ENCODE data around the gene ARHGAP19.
A peak's percentile ranks its signal among the peaks of the same experiment; 100 is the strongest.

ARHGAP19 gene

DNA sequence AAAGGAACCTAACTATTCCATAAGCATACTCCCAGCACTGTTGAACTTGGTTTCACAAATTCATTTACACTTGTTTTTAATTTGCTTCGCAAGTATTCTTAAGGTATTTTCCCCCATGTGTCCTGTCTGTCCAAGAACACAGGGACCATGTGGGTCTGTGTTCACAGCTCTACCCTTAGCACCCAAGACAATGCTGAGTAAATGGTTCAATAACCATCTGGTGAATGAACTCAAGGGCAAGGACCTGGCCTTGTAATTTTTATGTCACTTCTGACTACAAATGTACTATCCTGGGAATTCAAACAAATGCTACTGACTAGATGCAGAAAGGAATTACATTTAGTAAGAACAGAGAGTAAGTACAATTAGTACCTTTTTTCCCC, 63.7 kb downstream of the ARHGAP19 start:
- no peak for DNase-seq (ENCODE audit: low spot score)

DNA sequence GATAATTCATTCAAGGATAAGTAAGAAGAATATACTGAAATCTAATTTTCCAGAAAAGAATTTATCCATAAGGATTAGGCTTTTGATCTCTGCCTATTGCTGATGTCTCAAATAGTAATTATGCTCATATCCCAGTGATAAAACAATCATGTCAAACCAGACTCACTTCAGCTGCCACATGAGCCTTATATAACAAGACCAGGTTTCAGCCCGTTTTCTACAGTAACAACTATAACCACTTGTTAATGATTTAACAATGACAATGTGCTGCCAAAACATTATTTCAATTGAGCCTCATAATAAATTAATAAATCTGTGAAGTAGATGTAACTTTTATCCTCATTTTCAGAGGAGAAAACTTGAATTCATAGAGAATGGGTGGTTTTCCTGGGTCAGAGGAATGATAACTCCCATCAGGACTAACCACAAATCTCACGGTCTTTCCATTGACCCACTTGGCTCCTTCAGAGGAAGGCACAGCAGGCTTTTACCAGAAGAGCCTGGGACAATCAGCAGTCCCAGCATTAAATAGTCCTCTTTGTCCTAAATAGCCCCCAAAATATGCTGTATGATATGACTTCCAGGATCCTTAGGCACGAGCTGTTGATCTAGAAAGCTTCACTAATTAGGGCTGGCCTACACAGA, 64.2 kb downstream of the ARHGAP19 start:
- no peak for DNase-seq (ENCODE audit: low spot score)

DNA sequence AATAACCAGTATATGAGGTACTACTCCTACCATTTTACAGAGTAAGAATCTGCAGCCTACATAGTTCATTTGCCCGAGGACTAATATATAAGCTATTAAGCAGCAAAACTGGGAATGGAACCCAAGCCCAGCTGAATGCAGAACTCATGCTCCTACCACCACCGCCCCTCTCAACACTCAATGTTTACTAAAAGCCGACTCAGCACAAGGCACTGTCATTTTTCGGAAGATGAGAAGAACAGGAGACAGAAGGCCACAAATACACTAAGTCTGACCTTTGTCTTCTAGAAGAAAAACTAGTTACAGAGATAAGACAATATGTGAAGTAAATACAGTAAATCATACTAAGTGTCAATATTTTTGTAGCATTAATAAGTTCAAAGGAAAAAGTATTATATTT, 66.0 kb downstream of the ARHGAP19 start:
- no peak for DNase-seq (ENCODE audit: low spot score)

DNA sequence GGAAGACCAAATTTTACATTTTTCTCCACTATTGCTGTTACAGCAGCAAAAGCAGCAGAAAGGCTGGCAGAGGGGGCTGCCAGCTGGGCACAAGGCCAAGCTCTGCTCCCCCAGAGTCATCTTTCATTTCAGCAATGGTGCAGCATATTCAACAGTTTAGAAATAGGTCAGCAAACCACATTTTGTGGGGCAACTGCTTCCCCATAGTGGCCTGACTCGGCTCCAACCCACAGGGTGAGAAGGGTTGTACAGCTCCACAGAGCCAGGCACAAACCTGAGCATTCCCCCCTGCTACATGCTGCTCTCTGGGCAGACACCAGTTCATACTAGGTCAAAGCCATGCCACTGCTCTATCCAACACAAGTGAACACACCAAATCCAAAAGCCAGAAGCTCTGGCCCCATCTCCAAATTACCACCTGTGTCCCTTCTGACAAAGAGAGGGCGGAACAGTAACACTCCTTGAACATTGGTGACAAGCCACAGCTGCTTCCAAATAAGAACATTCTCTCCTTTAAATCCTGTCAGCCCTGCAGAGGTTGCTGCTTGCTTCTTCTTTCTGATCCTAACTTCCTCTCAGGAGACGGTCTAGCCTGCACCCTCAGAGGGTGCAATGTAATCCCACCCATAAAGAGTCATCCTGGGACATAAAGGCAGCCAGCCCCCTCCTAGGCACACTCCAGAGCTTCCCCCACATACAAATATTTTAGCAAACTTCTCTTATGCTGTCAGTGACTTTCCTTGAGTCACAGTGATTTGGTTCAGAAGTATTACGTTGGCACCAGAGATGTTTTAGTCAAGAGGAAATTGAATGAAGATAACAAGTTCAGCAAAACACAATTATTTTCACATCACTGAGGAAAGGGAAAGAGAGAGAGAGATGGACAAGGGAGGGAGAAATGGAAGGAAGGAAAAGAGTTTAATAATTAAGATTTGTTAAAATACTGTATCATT, 67.7 kb downstream of the ARHGAP19 start:
- DNase-seq (ENCODE audit: low spot score), result no peak

DNA sequence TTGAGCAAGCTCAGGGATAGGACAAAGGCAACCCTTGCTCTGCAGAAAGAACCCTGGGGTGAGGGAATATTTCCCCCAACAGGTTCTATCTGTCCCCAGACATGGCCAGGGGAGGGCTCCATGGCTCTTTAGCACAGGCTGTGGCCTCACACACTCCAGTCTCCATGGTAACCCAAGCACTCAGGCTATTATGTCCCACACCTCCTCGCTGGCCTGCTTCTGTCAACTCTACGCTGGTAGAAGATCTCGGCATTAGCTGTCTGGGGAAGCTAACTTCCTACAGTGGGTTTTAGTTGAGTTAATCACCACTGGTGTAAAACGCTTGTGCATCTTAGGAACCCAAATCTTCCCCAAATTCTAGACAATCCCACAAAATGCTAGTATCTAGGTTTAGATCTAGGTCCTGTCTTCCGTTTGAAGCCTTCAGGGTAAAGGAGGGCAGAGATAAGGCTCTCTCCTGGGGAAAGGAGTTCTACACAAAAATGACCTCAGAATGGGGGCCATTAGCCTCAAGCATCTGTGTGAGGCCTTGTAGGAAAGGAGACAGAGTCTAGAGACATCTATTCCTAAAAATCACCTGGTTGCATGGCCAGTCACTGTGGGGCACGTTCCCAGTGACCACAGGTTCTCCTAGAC, 70.0 kb downstream of the ARHGAP19 start:
- peak; percentile 38 for DNase-seq (ENCODE audit: low spot score)

DNA sequence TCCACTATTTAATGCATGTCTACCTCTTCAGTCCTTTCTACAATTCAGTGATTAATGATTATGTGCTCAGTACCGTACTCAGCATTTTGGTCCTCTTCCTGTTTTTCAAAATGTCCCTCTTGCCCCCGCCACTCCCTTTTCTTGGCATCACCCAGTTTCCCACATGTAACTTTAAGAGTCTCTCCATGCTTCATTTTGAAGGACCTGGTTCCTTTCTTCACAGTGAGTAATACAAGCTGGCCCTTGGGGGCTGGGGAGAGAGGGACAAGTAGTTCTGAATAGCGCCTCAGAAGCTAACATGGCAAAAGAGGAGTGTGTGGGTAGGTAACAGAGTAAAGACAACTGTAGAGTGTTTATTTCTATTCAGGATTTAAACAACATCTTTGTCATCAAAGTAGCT, 72.1 kb downstream of the ARHGAP19 start:
- DNase-seq (ENCODE audit: low spot score), result no peak

DNA sequence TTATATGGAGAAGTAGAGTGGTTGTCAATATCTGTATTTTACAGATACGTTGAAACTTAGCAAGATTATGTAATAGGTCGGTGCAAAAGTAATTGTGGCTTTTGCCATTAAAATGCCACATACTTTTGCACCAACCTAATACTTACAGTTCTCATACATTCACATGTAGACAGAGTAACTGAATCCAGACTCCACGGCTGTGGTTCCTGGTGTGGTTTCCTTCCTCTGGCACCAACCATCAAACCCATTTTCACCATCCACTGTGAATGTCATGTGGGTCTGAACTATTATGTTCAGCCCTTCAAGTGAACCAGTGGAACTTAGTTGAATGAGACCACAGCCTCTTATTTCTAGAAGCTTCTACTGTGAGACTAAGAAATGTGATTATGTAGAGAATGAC, 75.1 kb downstream of the ARHGAP19 start:
- DNase-seq (ENCODE audit: low spot score), result no peak

DNA sequence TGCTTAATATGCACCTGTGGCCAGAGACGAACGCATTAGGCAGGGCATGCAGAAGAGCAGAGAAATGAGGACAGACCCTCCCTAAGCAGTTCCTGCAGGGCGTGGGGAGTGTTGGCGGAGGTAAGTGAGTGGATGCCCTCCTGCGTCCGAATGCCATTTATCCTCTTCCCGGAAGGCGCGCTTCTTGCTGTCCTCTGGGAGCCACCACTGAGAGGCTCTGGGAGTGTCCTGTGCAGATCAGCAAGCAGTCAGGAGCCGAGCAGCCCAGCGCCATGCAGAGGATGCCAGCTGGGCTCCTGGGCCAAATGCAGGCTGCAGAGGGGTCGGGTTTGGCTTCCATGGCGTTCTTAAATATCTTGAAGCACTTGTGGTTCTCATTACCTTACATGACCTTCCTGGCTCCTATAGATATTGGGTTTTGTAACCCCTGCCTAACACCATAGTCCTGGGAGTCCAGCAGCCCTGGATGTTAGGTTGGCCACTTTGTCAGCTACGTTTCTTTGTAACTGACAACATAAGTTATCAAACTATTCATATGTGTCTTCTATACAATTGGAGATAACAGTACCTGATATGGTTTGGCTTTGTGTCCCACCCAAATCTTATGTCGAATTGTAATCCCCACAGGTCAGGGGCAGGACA, 76.7 kb downstream of the ARHGAP19 start:
- DNase-seq (ENCODE audit: low spot score), result no peak

DNA sequence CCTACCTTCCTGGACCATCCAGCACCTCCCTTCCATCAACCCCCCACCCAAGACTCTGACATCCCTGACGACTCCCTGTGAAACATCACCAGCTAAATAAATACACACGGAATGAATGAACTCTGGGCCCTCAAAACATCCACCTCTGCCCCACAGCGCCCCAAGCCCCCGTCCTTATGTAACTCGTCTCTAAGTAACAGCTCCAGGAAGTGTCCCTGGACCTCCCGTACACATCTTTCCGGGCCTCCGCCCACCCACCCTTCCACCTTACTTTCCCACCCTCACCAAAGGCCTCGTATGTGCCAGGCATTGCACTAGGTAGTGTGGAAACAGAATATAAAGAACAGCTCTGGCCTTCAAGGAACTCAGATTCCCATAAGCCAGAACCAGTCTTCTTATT, 79.0 kb downstream of the ARHGAP19 start:
- no peak for DNase-seq (ENCODE audit: low spot score)

DNA sequence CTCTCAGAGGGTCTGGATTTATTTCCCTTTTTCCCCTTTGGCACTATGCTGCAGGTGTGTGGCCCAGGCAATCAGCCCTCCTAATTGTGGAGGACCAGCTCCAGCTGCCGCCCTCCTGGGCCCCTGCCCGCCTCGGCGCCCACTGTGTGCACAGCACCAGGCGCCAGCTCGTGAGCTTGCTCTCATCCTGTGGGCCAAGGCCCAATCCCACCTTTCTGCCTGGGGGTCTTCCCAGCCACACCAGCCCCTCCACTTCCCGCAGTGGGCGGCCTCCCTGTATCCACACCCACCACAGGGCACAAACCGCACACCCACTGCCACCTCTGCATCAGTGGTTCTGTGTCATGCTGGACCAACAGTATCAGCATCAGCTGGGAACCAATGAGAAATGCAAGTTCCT, 81.2 kb downstream of the ARHGAP19 start:
- no peak for DNase-seq (ENCODE audit: low spot score)

DNA sequence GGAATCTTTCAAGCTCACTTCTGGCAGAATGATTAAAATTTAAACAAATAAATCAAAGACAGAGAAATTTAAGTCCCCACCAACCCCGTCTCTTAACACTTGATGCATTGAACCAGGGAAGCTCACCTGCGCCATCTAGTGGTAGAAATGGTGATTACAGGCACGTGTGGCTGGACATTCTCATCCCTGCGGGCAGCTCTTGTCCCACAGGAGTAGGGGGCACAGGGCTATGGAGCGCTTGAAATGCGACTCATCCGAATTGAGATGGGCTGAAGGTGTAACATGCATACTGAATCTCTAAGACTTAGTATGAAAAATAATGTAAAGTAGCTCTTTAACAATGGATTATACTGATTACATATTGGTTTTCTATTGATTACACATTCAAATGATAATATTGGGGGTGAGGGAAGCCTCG, 81.9 kb downstream of the ARHGAP19 start:
- DNase-seq (ENCODE audit: low spot score), result peak; percentile 80

DNA sequence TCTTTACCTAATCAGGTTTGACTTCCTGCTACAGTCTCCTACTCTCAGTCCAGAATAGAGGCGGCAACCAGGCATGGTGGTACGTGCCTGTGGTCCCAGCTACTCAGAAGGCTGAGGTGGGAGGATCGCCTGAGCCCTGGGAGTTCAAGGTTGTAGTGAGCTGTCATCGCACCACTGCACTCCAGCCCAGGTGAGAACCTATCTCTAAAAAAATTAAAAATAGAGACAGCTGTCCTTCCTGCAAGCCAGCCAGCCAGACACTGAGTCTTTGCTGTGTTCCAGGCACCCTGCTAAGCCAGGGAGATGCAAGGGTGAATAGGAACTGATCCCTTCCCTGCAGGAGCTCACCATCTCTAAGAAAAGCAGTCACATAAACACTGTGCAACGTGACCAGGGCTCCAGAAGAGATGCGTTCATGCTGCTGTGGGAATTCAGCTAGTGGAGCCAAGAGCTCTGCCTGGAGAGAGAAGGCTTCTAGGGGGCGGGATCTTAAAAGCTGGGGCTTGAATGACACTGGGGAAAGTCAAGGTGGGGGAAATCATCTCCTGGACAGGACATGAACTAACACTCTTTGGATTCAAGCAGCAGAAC, 84.6 kb downstream of the ARHGAP19 start:
- no peak for DNase-seq (ENCODE audit: low spot score)

DNA sequence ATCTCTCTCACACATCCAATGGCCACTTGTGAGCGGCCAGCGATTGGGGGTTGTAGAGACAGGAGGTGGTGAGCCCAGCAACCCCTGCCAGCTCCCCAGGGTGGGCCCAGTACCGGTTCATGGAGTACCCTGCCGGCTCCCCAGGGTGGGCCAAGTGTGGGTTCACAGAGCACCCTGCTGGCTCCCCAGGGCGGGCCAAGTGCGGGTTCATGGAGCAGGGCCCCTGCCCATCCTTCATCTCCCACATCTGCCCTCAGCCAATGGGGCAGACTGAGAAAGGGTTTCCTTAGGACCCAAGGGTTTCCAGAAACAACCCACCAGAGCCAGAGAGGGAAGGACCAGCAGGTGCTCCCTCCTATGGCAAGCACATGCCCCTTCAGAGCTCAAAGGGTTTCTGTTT, 85.3 kb downstream of the ARHGAP19 start:
- DNase-seq (ENCODE audit: low spot score), result no peak

DNA sequence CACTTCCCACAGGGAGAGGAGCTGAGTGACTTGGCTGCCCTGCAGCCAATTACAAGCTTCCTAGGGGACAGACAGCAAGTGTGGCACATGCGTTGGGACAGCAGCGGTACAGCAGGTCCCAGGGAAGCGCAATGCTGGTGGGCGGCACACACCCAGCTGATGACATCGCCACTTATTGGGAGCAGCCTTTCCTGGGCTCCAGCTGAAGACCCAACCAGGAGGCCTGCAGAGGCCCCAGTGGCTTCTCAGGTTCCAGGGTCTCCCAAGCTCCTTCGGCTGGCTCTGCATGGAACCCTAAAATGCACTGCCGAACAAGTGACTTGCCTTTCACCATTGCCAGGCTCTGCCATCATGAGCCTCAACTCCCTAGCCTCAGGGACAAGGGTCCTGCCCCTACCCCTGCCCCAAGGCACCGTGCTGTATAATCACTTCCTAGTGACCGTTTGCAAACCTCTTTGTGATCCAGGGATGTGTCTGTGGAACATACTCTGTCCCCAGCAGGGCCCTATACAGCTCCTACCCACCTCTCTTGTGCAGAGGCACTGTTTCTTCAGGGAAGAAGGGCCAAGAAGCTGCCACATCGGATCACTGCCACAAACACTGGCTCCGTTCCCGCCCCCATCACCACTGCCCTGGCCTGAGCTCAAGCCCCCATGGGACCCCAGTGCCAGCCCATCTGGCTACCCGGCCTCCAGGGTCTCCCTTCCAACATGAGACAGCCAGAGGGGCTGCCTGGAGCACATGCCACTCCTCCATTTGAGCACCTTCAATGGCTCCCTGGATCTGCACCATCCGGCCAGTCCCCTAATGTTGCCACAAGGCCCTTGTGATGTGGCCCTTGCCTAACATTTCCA, 87.4 kb downstream of the ARHGAP19 start:
- no peak for DNase-seq (ENCODE audit: low spot score)

DNA sequence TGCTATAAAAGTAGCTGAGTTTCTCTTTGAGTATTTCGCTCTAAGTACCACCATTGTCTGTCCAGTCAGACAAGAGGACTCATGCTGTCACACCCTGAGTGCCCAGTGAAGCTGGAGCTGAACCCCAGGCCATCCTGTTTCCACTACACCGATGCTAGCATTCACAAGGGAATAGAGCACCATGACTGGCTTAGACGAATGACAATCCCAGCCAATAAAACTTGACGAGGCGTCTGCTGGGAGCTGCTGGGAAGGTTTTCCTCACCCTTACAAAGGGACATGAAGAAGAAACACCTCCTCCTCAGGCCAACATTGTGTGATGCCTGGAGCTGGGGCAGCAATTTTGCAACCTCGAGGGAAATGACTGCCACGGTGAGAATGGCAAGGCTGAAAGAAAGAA, 89.2 kb downstream of the ARHGAP19 start:
- DNase-seq (ENCODE audit: low spot score), result no peak

DNA sequence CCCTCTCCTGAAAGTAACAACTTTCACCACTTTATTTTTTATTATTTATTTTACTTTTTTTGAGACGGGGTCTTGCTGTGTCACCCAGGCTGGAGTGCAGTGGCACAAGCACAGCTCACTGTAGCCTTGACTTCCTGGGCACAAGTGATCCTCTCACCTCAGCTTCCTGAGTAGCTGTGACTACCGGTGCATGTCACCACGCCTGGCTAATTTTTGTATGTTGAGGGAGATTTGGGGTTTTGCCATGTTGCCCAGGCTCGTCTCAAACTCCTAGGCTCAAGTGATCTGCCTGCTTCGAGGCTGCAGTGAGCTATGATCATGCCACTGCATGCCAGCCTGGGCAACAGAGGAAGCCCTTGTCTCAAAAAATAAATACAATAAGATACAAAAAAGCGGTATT, 91.8 kb downstream of the ARHGAP19 start:
- DNase-seq (ENCODE audit: low spot score), result no peak

DNA sequence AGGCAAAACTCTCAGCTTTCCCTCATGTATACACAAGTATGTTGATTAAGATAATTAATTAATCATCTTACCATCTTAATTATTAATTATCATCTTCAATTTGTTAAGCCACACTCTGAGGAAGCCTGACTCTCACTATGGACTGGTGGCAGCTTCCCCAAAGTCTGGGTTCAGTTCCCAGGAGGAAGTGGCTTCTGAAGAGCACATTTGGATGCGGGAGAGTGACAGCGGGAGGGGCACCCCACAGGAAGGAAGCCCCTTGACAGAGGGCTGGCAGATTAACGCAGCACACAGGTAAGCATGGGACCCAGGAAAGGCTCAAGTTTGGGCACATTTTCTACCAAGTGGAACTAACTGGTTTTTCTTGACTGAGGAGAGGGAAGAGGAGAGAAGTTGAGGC, 93.3 kb downstream of the ARHGAP19 start:
- no peak for DNase-seq (ENCODE audit: low spot score)

DNA sequence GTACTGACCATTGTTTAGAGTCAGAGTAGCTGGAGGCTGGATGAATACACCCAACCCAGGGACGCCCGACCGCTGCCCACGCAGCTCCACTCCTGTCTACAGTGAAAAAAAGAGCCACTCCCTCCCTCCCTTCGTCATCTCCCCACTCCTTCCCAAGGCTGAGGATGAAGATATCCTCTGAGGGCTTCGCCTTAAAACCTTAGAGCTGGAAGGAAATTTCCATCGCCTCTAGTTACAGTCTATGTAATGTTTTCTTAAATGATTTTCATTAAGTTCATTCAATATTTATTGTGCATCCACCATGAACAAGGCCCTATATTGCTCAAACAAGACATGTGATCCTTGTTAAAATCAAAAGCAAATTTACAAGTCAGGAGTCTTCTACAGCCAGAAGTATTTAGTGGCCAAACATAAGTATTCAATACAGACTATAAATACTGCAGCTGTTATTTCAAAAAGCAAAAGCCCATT, 95.4 kb downstream of the ARHGAP19 start:
- no peak for DNase-seq (ENCODE audit: low spot score)

DNA sequence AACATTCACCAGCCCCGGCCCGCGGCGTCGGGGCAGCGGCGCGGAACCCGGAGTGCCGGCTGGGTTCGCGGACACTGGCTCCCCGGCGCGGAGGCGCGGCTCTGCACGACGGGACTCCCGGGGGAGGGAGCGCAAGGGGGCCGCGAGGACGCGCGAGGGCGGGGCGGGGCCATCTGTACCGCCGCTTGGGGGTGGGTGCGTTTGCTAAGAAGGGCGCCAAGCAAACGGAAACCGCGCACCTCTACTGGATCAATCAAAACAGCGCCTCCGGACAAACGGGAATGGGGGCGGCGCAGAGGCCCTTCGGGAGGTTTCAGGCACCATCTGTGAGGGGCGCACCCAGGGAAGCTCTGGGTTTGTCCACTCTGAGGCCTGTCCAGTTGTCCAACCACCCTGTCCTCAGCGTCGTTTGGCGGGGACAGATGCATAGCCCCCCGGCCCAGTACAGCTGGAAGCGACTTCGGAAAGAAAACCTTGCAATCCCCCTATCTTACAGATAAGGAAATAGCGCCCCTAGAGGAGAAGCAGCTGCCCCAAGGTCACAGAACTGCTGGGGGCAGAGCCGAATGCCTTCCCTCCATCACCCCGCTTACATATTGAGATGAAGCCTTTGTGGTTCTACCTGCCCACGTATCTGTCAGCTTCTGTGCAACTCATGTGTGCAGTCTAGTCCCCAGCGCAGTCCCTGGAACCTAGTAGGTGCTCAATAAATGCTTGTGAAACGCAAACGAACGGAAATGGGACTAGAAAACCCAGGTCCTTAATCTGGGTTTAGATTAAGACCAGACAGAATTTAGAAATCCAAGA, 96.0 kb downstream of the ARHGAP19 start:
- peak; percentile 62 for DNase-seq (ENCODE audit: low spot score)

DNA sequence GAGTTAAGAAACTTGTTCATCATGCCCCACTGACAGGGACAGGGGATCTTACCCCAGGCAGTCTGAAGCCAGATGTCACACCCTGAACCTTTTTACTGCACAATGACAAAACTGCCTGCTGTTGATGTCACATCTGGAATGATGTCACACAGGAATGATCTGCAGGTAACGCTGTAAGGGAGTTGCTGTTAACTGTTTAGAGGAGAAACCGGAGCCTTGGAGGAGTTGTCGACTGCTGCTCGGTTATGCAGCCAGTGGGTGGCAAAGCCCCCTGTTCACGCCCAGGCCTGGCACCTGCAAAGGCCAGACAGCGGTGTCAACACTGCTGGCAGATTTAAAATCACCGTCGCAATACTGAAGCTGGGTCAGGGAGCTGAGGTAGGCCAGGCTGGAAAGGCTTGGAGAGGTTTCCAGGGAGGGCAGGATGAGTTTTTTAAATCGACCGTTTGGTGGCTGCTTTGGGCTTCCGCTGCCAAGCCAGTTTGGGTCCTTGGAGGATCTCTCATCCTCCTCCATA, 96.7 kb downstream of the ARHGAP19 start:
- no peak for DNase-seq (ENCODE audit: low spot score)
